Erythroblast (primary cell): Measurements from ENCODE around the gene MGAT5B.

Experiments used
- GATA1 ChIP-seq: IDR thresholded peaks from 2 replicates; pipeline ENCODE4 v1.6.1; 2011; ENCODE audit warnings: low read depth, mild to moderate bottlenecking, control low read depth, low read length, moderate library complexity
- POLR2A ChIP-seq: IDR thresholded peaks from 2 replicates; pipeline ENCODE4 v1.6.1; 2011; ENCODE audit warnings: mild to moderate bottlenecking, low read length

GRCh38 chr17:76918811-76919210, 50.6 kb downstream of the MGAT5B start:
- TF ChIP-seq POLR2A (no peak), GATA1 (no peak)
